ELR (cell line): ENCODE data around the gene DCP1B.
A peak's percentile ranks its signal among the peaks of the same experiment; 100 is the strongest.

Experiments used
- DNase-seq: peaks from one replicate; pipeline ENCODE4 v3.0.0-alpha.2; 2015; ENCODE audit warnings: low read depth

DCP1B gene

GRCh38 chr12:2017546-2018337 is 13.5 kb upstream of the DCP1B start:
- DNase-seq: no peak

- DNase-seq: no peak
These were observed 12.7 kb upstream of the DCP1B start for GRCh38 chr12:2016862-2017545.

- DNase-seq: no peak
These were observed 10.0 kb upstream of the DCP1B start for GRCh38 chr12:2014231-2014630.

- no peak for DNase-seq
These were observed 9.4 kb upstream of the DCP1B start for GRCh38 chr12:2013527-2014223.

GRCh38 chr12:2013086-2013485 is 8.8 kb upstream of the DCP1B start:
- DNase-seq: no peak

GRCh38 chr12:2011643-2012607 is 7.7 kb upstream of the DCP1B start:
- DNase-seq: no peak

- peak; percentile 13 for DNase-seq
These were observed 5.4 kb upstream of the DCP1B start for GRCh38 chr12:2009623-2010022.

GRCh38 chr12:2008677-2009076 is 4.4 kb upstream of the DCP1B start:
- DNase-seq: no peak

- peak; percentile 55 for DNase-seq
These were observed 563 bp downstream of the DCP1B start for GRCh38 chr12:2003676-2004112.

GRCh38 chr12:1995205-1995896 is 8.9 kb downstream of the DCP1B start:
- peak; percentile 37 for DNase-seq

GRCh38 chr12:1994429-1995143 is 9.7 kb downstream of the DCP1B start:
- DNase-seq: no peak

- peak; percentile 94 for DNase-seq
These were observed 10.3 kb downstream of the DCP1B start for GRCh38 chr12:1993871-1994371.

- DNase-seq: peak; percentile 97
These were observed 10.9 kb downstream of the DCP1B start for GRCh38 chr12:1993341-1993740.

GRCh38 chr12:1992732-1993131 is 11.5 kb downstream of the DCP1B start:
- no peak for DNase-seq

- DNase-seq: no peak
These were observed 15.1 kb downstream of the DCP1B start for GRCh38 chr12:1989111-1989510.

- DNase-seq: no peak
These were observed 19.5 kb downstream of the DCP1B start for GRCh38 chr12:1984759-1985158.

GRCh38 chr12:1980282-1980681 is 24.0 kb downstream of the DCP1B start:
- DNase-seq: no peak

GRCh38 chr12:1978078-1978862 is 26.0 kb downstream of the DCP1B start:
- no peak for DNase-seq

- no peak for DNase-seq
These were observed 26.7 kb downstream of the DCP1B start for GRCh38 chr12:1977588-1977987.
